Neural cell (in vitro differentiated cells): ENCODE results near the gene KIRREL3. TPM values are rescaled to one million over a fixed set of nuclear protein-coding genes. Genes with fewer than 3 reads are reported as not detected.

Experiments used
- H2AFZ ChIP-seq: fragments of 200-600, 300-800 bp; sonication (generic), shearing (Covaris generic); 2 replicates; pipeline ENCODE4 v1.6.0; 2014; ENCODE audit warnings: low read depth, mild to moderate bottlenecking, antibody characterized with exemption, low read length, moderate library complexity
- H3F3A ChIP-seq: fragments of 200-600 bp; shearing (Covaris generic); 2 replicates; pipeline ENCODE4 v1.6.1; 2016; ENCODE audit warnings: mild to moderate bottlenecking, moderate library complexity, mixed read lengths, antibody characterized with exemption, low read length; ENCODE audit not compliant: insufficient read depth, poor library complexity, severe bottlenecking
- H3K27ac ChIP-seq: fragments of 200-600, 300-800 bp; sonication (generic), shearing (Covaris generic); 2 replicates; pipeline ENCODE4 v1.5.1; 2014; ENCODE audit warnings: mild to moderate bottlenecking, low read length, moderate library complexity
- H3K27me3 ChIP-seq: fragments of 300-800, 200-600 bp; sonication (generic), shearing (Covaris generic); 2 replicates; pipeline ENCODE4 v1.6.0; 2014; ENCODE audit warnings: mild to moderate bottlenecking, low read depth, low read length, moderate library complexity; ENCODE audit not compliant: insufficient read depth
- H3K36me3 ChIP-seq: fragments of 300-800, 200-600 bp; sonication (generic), shearing (Covaris generic); 2 replicates; pipeline ENCODE4 v1.5.1; 2014; ENCODE audit warnings: mild to moderate bottlenecking, antibody characterized with exemption, low read length, moderate library complexity; ENCODE audit not compliant: insufficient read depth
- H3K4me2 ChIP-seq: fragments of 300-800, 200-600 bp; sonication (generic), shearing (Covaris generic); 2 replicates; pipeline ENCODE4 v1.6.0; 2014; ENCODE audit warnings: mild to moderate bottlenecking, low read length
- H3K4me3 ChIP-seq: fragments of 300-800, 200-600 bp; sonication (generic), shearing (Covaris generic); 2 replicates; pipeline ENCODE4 v1.5.1; 2014; ENCODE audit warnings: mild to moderate bottlenecking, low read length, moderate library complexity
- H3K79me2 ChIP-seq: fragments of 200-600 bp; shearing (Covaris generic); replicated peaks from 2 replicates; pipeline ENCODE4 v1.6.0; 2014; ENCODE audit warnings: mild to moderate bottlenecking, low read length, moderate library complexity; ENCODE audit not compliant: insufficient read depth
- H3K9ac ChIP-seq: fragments of 300-800, 200-600 bp; sonication (generic), shearing (Covaris generic); 2 replicates; pipeline ENCODE4 v1.6.1; 2016; ENCODE audit warnings: mild to moderate bottlenecking, low read length, mixed read lengths
- H3K9me2 ChIP-seq: fragments of 200-600 bp; shearing (Covaris generic); 2 replicates; pipeline ENCODE4 v1.6.1; 2016; ENCODE audit warnings: mild to moderate bottlenecking, low read length, mixed read lengths; ENCODE audit not compliant: insufficient read depth
- H3K9me3 ChIP-seq: fragments of 200-600, 300-800 bp; sonication (generic), shearing (Covaris generic); 2 replicates; pipeline ENCODE4 v1.6.1; 2016; ENCODE audit warnings: mild to moderate bottlenecking, mixed run types, low read length, moderate library complexity, mixed read lengths
- H4K20me1 ChIP-seq: fragments of 200-600 bp; shearing (Covaris generic); 2 replicates; pipeline ENCODE4 v1.6.1; 2016; ENCODE audit warnings: mild to moderate bottlenecking, mixed run types; ENCODE audit not compliant: insufficient read depth
- CTCF ChIP-seq: fragments of 450-650 bp; IDR thresholded peaks from 2 replicates; pipeline ENCODE4 v1.5.1; 2014; ENCODE audit warnings: antibody characterized with exemption, mild to moderate bottlenecking, moderate library complexity; ENCODE audit not compliant: poor library complexity, severe bottlenecking
- EP300 ChIP-seq: fragments of 450-650 bp; conservative IDR thresholded peaks from 2 replicates; pipeline ENCODE4 v1.6.1; 2014; ENCODE audit warnings: antibody characterized with exemption, mild to moderate bottlenecking, moderate library complexity; ENCODE audit not compliant: poor library complexity, severe bottlenecking
- EZH2 ChIP-seq: fragments of 200-600, 300-800 bp; shearing (Covaris generic), sonication (generic); IDR thresholded peaks from 2 replicates; pipeline ENCODE4 v1.6.1; 2014; ENCODE audit warnings: antibody characterized with exemption, low read length, borderline replicate concordance, mild to moderate bottlenecking; ENCODE audit not compliant: insufficient read depth, poor library complexity, severe bottlenecking
- MXI1 ChIP-seq: fragments of 450-650 bp; conservative IDR thresholded peaks from 2 replicates; pipeline ENCODE4 v1.6.1; 2014; ENCODE audit warnings: antibody characterized with exemption, mild to moderate bottlenecking; ENCODE audit not compliant: poor library complexity, severe bottlenecking
- POLR2AphosphoS5 ChIP-seq: IDR thresholded peaks from 2 replicates; pipeline ENCODE4 v1.6.1; 2012
- RAD21 ChIP-seq: fragments of 450-650 bp; conservative IDR thresholded peaks from 2 replicates; pipeline ENCODE4 v1.6.1; 2014; ENCODE audit warnings: antibody characterized with exemption, mild to moderate bottlenecking, moderate library complexity
- REST ChIP-seq: IDR thresholded peaks from 2 replicates; pipeline ENCODE4 v1.6.1; 2012; ENCODE audit warnings: borderline replicate concordance
- SMC3 ChIP-seq: fragments of 450-650 bp; conservative IDR thresholded peaks from 2 replicates; pipeline ENCODE4 v1.6.1; 2014; ENCODE audit warnings: antibody characterized with exemption, mild to moderate bottlenecking, moderate library complexity; ENCODE audit not compliant: poor library complexity
- TAF1 ChIP-seq: IDR thresholded peaks from 2 replicates; pipeline ENCODE4 v1.6.1; 2012; ENCODE audit warnings: low read depth
- polyA plus RNA-seq: library from polyadenylated mRNA; depleted of rRNA; stranded (reverse); fragments of >200 nt; gene quantifications from 2 replicates; pipeline ENCODE4 v1.2.3, GENCODE V29; 2014

The KIRREL3 gene
- polyA plus RNA-seq, 1 donor from 2014 or later: 23.8 TPM

GRCh38 chr11:126480015-126480409, 520.6 kb downstream of the KIRREL3 start:
- TF ChIP-seq EP300 (no peak), EZH2 (no peak), POLR2AphosphoS5 (no peak), CTCF (no peak), MXI1 (no peak)
- no peaks in the 10 kb centered on the region for H4K20me1 ChIP-seq
- peak overlapping the region; percentile 85 for H2AFZ ChIP-seq

GRCh38 chr11:126479178-126479930, 521.2 kb downstream of the KIRREL3 start:
- TF ChIP-seq POLR2AphosphoS5: no peak
- no peak for TF ChIP-seq EP300
- no peak for TF ChIP-seq MXI1
- TF ChIP-seq CTCF: no peak
- TF ChIP-seq RAD21: no peak
- no peak for TF ChIP-seq EZH2
- no peak for TF ChIP-seq REST
- TF ChIP-seq TAF1: no peak
- TF ChIP-seq SMC3: no peak
- H2AFZ ChIP-seq: no peak overlapping the region

More at GRCh38 chr11:126480015-126480409, 520.6 kb downstream of the KIRREL3 start:
- Histone ChIP-seq H3K9me3 (no peaks in the 10 kb centered on the region), H3K79me2 (no peaks in the 10 kb centered on the region), H3K4me2 (no peak overlapping the region), H3K4me3 (no peak overlapping the region), H3K36me3 (no peaks in the 10 kb centered on the region), H3F3A (no peaks in the 10 kb centered on the region), H3K9me2 (no peaks in the 10 kb centered on the region), H3K27me3 (no peaks in the 10 kb centered on the region), H3K27ac (no peak overlapping the region), H3K9ac (no peak overlapping the region)

More at GRCh38 chr11:126479178-126479930, 521.2 kb downstream of the KIRREL3 start:
- H3K9ac ChIP-seq: no peak overlapping the region
- H3K36me3 ChIP-seq: no peaks in the 10 kb centered on the region
- no peaks in the 10 kb centered on the region for H3K79me2 ChIP-seq
- no peak overlapping the region for H3K4me2 ChIP-seq
- H3K9me2 ChIP-seq: no peaks in the 10 kb centered on the region
- no peak overlapping the region for H3K27ac ChIP-seq
- H3F3A ChIP-seq: no peaks in the 10 kb centered on the region
- no peaks in the 10 kb centered on the region for H3K9me3 ChIP-seq
- no peak overlapping the region for H3K4me3 ChIP-seq
- H4K20me1 ChIP-seq: no peaks in the 10 kb centered on the region
- H3K27me3 ChIP-seq: no peaks in the 10 kb centered on the region
